Mucosa of descending colon (tissue), 3 donors: ENCODE data around the gene APBB2. TPM values are rescaled to one million over a fixed set of nuclear protein-coding genes. Genes with fewer than 3 reads are reported as not detected.

Experiments
- ATAC-seq: fragments of 200-7000 bp; cut with Tn5 transposase; one replicate; pipeline ENCODE4 v1.9.1; 2020; ENCODE audit warnings: mild to moderate bottlenecking, moderate library complexity
- DNase-seq, 3 donors: peaks; one replicate each; pipeline ENCODE4 v3.0.0-alpha.2; 2020
- H3K36me3 ChIP-seq: fragments of 200-600 bp; one replicate; pipeline ENCODE4 v1.8.0; 2021; ENCODE audit warnings: low read depth, mild to moderate bottlenecking
- H3K4me1 ChIP-seq: fragments of 200-600 bp; one replicate; pipeline ENCODE4 v1.8.0; 2021; ENCODE audit warnings: low read depth, mild to moderate bottlenecking
- H3K4me3 ChIP-seq: fragments of 200-600 bp; one replicate; pipeline ENCODE4 v1.8.0; 2021; ENCODE audit warnings: mild to moderate bottlenecking
- H3K9me3 ChIP-seq: fragments of 200-600 bp; one replicate; pipeline ENCODE4 v1.8.0; 2021; ENCODE audit warnings: mild to moderate bottlenecking
- CTCF ChIP-seq: fragments of 200-600 bp; IDR thresholded peaks from one replicate; pipeline ENCODE4 v1.8.0; 2022; ENCODE audit warnings: antibody characterized with exemption, mild to moderate bottlenecking
- intact Hi-C, 2 donors: fragments of 100-400 bp; cut with DNase I in 1 of 2; cut with micrococcal nuclease in 1 of 2; formaldehyde crosslinking; loops; one replicate each; pipeline versions ENCODE4 v1.11.0 to v1.11.1; 2022; cut with DNase I, micrococcal nuclease
- total RNA-seq, 3 donors: library from RNA; stranded (reverse); fragmentation: NEBNext Ultra II Directional in 2 of 3; extraction: Animal tissue kit (Norgen Biotek cat#: 25700) in 2 of 3; gene quantifications; one replicate each; pipeline versions ENCODE4 v1.2.1 to v1.2.4, GENCODE V29; 2021 to 2023
- donor health status: DM: no; HTN: no; CAD: no; lungs with moderate emphysema.
- donor health status: DM: no; HTN: no; CAD: no.
- donor health status: DM: no; HTN: yes; CAD: no.

The APBB2 gene
- total RNA-seq, 3 donors from 2014 or later, result 26.3 to 68.3 (median 29.6) TPM

- H3K4me1 ChIP-seq, result peaks cover 12% of the 10 kb centered on the region
- intact Hi-C loops, result no loop called here
- no peak for DNase-seq
- TF ChIP-seq CTCF, result no peak
- no peaks in the 10 kb centered on the region for H3K9me3 ChIP-seq
- no peaks in the 10 kb centered on the region for H3K36me3 ChIP-seq
- no peak overlapping the region for H3K4me3 ChIP-seq
- no peak for ATAC-seq
Measured at GRCh38 chr4:41158756-41159155, 55.6 kb downstream of the APBB2 start.

GRCh38 chr4:41158274-41158673 lies 56.1 kb downstream of the APBB2 start:
- no peak for TF ChIP-seq CTCF
- no peak for ATAC-seq
- H3K4me1 ChIP-seq, result peaks cover 12% of the 10 kb centered on the region
- H3K36me3 ChIP-seq, result no peaks in the 10 kb centered on the region
- intact Hi-C loops, result no loop called here
- no peak overlapping the region for H3K4me3 ChIP-seq
- no peaks in the 10 kb centered on the region for H3K9me3 ChIP-seq
- no peak for DNase-seq

- DNase-seq (no peak), ATAC-seq (peak; percentile 30)
- Histone ChIP-seq H3K36me3 (no peaks in the 10 kb centered on the region), H3K4me1 (peaks cover 12% of the 10 kb centered on the region), H3K4me3 (no peak overlapping the region), H3K9me3 (no peaks in the 10 kb centered on the region)
- intact Hi-C loops, result no loop called here
- TF ChIP-seq CTCF, result no peak
Measured at GRCh38 chr4:41157009-41157408, 57.3 kb downstream of the APBB2 start.

- intact Hi-C loops, result no loop called here
- no peaks in the 10 kb centered on the region for H3K36me3 ChIP-seq
- TF ChIP-seq CTCF, result no peak
- ATAC-seq (peak; percentile 44), DNase-seq (no peak)
- H3K4me1 ChIP-seq, result peaks cover 12% of the 10 kb centered on the region
- no peak overlapping the region for H3K4me3 ChIP-seq
- H3K9me3 ChIP-seq, result no peaks in the 10 kb centered on the region
Measured at GRCh38 chr4:41156574-41156973, 57.8 kb downstream of the APBB2 start.

- no peak for ATAC-seq
- Histone ChIP-seq H3K9me3 (no peaks in the 10 kb centered on the region), H3K36me3 (no peaks in the 10 kb centered on the region), H3K4me3 (no peak overlapping the region), H3K4me1 (peaks cover 12% of the 10 kb centered on the region)
- intact Hi-C loops, result no loop called here
- no peak for DNase-seq
- TF ChIP-seq CTCF, result no peak
Measured at GRCh38 chr4:41155194-41155830, 59.0 kb downstream of the APBB2 start.

GRCh38 chr4:41154814-41155177 lies 59.5 kb downstream of the APBB2 start:
- intact Hi-C loops, result no loop called here
- ATAC-seq, result no peak
- Histone ChIP-seq H3K4me1 (peaks cover 12% of the 10 kb centered on the region), H3K4me3 (no peak overlapping the region), H3K9me3 (no peaks in the 10 kb centered on the region), H3K36me3 (no peaks in the 10 kb centered on the region)
- no peak for DNase-seq
- no peak for TF ChIP-seq CTCF
